HTR-8/SVneo (cell line): ENCODE measurements around the gene TSHR.
A peak's percentile ranks its signal among the peaks of the same experiment; 100 is the strongest.

ENCODE experiments used
- DNase-seq: peaks from one replicate; pipeline ENCODE4 v3.0.0; 2011; ENCODE audit warnings: low spot score, mixed read lengths; ENCODE audit not compliant: insufficient read length
- FAIRE-seq: peaks from 2 replicates; lab custom pipeline; 2011; peaks lifted over from hg19 to GRCh38; lab: Jason Lieb, UNC

Gene TSHR

DNA sequence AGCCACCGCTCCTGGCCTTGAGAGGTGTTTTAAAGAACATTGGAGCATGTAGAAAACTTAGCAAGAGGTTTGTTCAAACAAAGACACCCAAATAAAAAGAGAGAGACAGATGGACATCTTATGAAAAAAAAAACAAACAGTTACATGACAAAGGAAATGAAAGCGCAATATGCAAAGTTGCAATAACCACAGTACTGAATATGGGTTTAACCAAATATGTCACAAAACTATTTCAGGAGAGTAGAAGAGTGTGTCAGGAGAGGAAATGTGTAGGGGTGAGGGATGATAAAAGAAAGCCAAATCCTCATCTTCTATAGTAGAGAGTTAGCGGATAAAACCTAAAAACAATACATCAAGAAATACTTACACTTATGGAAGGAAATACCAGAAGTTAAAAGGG is 166.9 kb downstream of the TSHR start:
- no peak for FAIRE-seq
- no peak for DNase-seq

DNA sequence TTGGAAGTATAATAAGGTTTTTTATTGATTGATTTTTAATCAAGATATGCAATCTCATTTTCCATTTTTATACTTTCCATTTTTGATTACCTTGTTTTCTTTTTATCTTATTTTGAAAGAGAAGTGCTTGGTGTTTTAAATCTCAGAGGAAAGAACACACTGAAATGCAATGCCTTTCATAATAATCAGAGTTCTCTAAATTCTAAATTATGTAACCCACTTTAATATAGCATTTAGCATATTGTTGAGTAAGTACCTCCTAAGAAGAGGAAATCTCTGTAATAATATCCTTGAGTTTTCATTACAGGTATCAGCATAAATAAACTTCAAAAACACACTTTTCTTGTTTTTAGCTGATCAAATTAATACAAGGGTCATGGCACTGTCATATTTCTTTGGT is 168.4 kb downstream of the TSHR start:
- FAIRE-seq (no peak), DNase-seq (no peak)

DNA sequence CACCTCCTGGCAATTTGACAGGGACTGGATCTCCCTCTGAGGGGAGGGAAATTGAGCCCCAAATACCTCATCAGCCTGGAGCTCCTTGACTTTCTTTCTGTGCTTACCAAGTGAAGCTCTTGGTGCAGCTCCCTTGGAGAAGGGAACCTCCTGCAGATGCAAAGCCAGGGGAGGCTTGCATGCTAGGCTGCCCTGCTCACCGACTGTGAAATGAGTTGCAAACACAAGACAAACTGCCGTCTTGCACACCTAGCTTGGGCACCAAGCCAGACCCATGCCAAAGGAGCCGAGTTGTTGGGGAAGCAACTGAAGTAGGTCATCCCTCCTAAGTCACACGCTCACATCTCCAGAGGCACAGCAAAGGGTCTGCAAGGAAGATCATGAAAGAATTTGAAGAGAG is 170.1 kb downstream of the TSHR start:
- no peak for FAIRE-seq
- DNase-seq: no peak

DNA sequence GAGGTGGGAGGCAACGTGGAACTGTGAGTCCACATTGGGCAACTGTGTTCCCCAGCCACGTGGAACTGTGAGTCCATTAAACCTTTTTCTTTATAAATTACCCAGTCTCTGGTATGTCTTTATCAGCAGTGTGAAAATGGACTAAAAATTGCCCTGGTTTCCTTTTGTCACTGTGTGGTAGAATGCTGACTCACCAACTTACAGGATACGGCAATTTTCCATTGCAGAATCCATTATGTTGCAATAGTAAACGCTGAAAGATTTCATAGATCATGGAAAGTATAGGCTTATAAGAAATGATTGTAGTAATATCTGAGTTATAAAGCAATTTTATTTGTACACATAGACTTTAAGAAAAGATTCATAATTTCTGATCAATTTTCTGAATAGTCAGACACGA is 172.4 kb downstream of the TSHR start:
- DNase-seq: no peak
- FAIRE-seq: no peak

DNA sequence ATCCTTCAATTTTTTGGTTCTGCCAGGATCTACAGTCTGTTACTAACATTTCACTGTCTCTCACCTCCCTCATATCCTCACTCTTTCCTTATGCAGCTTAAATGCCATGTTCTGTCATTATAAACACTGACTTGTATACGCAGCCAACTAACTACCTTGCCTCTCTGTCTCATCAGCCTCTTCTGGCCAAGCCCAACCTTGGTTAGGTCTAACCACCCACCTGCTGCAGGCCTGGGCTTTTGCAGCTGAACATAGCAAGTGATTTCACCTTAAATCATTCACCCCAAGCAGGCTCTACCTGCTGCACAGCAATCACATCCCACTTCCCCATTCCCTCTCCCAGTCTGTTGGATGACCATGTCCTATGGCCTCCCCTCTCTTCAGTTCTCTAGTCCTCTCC is 173.8 kb downstream of the TSHR start:
- FAIRE-seq (no peak), DNase-seq (no peak)

DNA sequence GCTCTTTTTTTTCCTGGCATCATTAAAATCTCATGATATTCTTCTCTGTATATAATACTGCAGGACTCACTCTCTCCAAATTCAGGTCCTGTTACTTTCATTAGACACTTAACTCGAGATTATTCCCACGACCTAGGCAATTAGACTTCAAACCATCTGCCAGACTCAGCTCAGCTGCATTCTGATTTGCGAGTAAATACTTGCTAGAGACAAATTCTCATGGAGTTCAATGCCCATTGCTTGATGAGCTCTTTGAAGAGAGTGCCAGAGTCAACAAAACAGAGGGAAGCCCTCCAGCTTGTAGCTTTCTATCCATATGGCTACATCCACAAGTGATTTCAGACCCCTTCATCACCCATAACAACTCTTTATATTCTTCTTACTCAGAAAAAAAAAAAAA is 177.0 kb downstream of the TSHR start:
- DNase-seq: no peak
- FAIRE-seq: no peak

DNA sequence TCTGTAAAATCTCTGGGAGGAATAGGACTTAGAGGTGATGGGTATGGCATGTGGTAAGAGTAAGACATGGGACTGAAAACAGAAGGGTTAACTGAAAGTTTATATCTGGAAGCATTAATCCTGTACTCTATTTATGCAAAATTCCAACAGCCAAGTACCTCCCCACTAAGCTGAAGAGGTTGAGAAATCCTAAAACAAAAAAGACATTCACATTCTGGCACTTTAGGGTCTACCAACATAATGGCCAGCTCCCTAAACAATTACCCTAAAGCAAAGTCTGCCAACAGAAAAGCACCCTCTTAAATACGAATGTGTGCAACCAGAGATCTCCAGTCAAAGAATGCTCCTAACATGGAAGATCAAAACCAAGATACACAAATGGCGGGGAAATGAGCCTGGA is 178.0 kb downstream of the TSHR start:
- no peak for FAIRE-seq
- no peak for DNase-seq

DNA sequence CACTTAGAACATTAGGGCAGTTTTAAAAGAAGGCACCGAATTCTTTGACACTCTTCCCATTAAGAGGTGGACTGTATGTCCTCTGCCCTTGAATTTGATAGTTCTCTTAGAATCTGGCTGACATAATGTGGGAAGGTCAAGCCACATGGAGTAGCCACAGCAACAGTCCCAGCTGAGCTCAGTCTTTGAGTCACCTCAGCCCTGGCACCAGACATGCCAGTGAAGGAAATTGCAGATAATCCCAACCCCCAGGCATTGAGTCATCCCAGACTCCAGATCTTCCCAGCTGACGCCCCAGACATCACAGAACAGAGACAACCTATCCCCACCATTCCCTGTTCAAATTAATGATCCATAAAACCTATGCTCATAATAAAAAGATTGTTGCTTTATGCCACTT is 181.9 kb downstream of the TSHR start:
- peak; percentile 46 for DNase-seq
- no peak for FAIRE-seq

DNA sequence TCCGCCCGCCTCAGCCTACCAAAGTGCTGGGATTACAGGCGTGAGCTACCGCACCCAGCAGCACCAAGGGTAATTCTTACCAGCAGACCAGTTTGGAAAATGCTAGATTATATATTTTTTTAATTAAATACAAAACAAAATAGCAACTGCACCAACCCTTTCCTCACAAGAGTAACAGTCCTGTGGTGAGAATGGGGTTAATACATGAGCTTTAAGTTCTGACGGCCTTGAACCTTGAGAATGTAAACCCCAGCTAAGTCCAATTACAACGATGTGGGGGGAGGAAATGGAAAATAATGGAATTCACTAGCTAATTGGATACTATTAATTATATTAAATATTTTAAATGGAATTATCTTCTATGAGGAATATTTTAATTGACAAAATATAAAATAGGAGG is 183.0 kb downstream of the TSHR start:
- no peak for FAIRE-seq
- no peak for DNase-seq

DNA sequence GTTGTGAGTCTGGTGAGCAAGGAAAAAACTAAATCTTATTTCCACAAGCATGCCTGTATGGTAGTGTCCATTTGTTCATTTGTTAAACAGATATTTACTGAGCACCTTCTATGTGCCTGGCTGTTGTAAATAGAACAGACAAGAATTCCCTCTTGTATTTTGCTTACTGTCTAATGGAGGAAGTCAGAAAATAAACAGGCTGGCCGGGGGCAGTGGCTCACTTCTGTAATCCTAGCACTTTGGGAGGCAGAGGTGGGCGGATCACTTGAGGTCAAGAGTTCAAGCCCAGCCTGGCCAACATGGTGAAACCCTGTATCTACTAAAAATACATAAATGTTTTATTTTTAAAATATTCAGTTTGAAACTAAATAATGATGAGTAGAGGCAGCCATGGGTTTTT is 186.0 kb downstream of the TSHR start:
- no peak for DNase-seq
- FAIRE-seq: no peak

DNA sequence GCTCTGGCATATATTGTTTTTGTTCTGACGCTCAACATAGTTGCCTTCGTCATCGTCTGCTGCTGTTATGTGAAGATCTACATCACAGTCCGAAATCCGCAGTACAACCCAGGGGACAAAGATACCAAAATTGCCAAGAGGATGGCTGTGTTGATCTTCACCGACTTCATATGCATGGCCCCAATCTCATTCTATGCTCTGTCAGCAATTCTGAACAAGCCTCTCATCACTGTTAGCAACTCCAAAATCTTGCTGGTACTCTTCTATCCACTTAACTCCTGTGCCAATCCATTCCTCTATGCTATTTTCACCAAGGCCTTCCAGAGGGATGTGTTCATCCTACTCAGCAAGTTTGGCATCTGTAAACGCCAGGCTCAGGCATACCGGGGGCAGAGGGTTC is 188.4 kb downstream of the TSHR start:
- FAIRE-seq (no peak), DNase-seq (no peak)

DNA sequence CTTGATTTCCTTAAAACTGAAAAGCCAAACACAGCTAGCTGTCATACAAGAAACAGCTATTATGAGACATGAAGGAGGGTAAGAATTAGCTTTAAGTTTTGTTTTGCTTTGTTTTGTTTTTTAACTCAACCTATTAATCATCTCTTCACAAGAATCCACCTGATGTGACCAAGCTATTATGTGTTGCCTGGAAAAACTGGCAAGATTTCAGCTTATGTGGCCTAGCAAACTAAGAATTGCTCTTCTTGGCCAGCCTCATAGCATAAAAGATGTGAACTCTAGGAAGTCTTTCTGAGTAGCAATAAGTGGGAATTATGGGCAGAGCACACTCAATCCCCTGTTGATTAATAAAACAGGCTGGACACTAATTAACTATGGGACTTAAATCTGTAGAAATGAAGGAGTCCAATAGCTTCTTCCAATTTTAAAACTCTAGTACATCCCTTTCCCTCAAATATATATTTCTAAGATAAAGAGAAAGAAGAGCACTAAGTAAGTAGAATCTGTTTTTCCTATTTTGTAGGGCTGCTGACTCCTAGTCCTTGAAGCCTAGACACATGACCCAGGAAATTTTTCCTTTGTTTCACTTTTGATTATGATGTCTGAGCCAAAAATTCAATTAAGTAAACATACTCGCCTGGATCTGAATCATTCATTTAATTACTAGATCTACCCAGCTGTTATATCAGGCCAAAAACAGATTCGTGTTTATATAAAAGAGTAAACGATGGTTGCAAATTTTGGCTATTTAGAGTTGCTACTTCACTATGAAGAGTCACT is 189.6 kb downstream of the TSHR start:
- DNase-seq (no peak), FAIRE-seq (no peak)

DNA sequence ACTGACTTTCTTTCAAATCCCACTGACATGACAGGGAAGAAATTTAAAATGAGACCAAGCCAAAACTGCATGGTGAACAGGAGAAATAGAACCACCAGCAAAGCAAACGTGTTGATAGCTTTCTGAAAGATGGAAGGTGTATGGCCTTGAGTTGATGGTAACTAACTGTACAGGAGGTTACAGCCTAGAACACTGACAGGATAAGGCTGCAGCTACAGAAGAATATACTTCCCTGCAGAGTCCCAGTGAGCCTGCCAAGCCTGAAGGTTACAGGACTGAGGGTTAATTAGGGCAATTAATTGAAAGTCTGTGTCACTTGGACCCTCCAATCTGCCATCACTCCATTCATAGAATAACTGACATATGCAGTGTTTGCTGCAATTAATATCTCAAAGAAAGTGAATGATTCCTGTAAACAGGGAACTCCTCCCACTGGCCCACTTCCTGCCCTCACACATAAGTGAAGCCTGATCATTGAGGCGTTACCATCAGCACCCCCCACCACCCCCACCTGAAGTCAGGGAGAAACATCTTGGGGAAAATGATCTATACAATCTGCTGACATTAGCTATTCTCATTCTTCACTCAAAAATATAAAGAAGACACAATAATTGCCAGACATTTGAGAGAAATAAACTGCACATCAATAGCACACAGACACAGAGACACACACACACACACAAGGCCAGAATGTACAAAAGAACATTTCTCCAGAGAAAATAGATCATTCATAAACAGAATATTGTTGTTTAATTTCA is 191.9 kb downstream of the TSHR start:
- FAIRE-seq: no peak
- DNase-seq: no peak

DNA sequence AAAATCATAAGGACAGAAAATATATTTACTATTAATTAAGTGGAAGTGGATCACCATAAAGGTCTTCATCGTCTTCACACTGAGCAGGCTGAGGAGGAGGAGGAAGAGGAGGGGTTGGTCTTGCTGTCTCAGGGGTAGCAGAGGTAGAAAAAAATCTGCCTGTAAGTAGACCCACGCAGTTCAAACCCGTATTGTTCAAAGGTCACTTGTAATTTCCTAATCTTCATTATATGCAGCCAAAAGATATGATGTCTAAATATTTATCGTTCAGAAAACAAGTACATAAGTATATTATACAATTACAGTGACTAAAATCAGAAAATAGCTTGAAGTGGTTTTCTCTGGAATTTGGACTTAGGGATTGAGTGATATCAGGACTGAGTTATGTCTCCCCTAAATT is 193.2 kb downstream of the TSHR start:
- no peak for FAIRE-seq
- DNase-seq: no peak

DNA sequence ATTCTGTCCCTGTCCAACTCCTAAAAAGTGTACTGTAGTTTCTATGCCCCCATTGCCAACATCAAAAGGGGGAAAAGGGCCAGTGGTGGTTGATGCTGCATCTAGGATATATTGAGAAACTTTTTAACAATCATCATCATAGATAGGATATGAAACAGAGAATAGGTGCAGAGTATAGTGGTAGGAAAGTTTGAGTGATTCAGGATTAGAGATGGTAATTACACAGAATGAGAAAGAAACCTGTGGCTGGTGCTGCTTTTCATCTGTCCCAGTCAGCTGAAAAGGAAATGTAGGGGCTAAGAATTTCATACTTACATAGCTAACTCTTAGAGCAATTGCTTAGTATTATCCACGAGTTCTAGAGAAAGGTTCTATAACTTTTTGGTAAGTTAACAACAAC is 197.8 kb downstream of the TSHR start:
- DNase-seq (no peak), FAIRE-seq (no peak)

DNA sequence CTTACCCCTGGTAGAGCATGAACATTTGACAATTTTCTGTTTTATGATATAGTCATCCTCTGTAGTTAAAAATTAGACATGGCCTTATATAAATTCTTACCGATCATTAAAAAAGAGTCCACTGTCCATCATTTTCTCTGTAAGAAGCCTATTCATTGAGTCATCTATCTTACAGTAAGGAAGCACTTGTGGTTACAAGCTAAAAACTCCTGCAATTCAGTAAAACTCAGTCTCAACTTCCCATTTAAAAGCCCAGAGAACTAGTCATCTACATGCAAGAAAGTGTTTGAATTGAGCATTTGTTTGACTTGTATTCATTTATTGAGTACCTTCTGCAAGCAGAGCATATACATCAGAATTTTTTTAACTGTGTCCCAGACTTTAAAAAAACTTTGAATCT is 202.0 kb downstream of the TSHR start:
- DNase-seq: no peak
- no peak for FAIRE-seq

DNA sequence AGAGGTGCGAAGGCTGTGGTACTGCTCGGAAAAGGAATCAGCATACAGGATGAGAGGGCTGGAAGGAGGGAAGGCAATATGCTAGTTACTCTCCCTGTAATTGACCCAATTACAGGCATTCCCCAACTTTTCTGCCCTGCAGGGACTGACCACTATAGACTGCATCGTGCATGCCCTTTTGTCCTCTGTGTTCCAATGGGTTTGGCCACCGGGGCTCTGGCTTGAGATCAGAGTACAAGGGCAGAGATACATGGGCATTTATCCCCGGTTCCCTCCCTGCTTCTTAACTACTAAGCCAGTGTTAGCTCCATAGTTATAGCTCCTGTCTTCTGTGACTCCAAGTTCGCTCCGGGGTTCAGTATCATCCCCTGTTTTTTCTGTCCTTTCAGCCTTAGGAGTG is 205.7 kb downstream of the TSHR start:
- DNase-seq (no peak), FAIRE-seq (no peak)

DNA sequence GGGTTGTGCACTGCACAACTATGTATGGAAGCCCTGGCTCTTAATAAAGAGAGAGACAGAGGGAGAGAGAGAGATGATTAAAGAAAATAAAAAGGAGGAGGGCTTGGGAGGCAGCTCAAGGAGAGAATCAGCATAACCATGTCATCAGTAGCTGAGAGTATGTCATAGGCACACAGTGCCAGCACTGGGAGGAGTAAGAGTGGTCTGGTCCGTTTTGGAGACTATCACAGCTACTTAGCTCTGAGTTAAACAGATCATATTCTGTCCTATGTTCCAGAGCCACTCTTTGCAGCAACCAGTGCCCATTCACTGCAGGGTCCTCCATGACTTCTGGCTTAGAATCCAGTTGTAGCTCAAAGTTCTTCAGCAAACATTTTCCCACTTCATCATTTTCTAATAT is 206.3 kb downstream of the TSHR start:
- no peak for DNase-seq
- FAIRE-seq: no peak

DNA sequence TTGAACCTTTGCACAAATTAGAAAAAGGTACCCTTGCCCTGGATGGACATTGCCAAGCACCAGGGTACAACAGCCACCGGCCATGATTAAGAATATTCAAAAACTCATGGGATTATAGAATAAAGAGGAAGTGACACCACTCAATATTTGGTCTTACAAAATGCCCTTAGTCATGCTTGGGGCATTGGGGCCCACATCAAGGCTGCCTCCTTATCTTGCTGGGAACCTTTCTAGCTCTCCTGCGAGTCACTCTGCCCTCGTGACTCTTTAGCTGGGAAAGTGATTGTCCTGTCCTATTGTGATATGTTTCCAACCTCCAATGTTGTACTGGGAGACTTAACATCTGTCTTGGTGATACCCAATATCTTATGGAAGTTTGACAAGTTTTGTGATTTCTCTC is 207.5 kb downstream of the TSHR start:
- no peak for FAIRE-seq
- no peak for DNase-seq

DNA sequence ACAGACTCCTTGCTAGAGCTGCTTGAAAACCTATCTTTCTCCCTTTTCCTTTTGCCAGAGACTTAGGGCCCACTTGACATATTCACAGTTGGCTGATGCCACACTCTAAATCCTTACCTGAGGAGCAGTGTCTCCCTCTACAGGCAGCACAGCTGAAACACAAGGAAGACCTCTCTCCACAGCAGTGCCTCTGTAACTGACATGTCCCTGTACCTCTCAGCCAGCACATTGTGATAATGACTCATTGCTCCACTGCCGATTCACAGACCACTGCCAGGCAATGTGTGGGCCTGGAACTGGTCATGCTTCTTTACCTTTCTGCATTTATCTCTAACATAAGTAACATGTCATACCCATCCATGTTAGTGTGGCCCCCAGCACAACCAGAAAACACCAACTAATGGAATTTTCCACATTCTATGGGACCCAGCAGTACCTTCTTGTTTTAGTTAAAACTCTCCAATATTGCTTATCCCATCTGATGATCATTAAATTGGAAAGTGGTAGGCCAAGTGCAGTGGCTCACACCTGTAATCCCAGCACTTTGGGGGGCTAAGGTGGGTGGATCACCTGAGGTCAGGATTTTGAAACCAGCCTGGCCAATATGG is 208.8 kb downstream of the TSHR start:
- peak; percentile 96 for FAIRE-seq
- DNase-seq: peak; percentile 63

DNA sequence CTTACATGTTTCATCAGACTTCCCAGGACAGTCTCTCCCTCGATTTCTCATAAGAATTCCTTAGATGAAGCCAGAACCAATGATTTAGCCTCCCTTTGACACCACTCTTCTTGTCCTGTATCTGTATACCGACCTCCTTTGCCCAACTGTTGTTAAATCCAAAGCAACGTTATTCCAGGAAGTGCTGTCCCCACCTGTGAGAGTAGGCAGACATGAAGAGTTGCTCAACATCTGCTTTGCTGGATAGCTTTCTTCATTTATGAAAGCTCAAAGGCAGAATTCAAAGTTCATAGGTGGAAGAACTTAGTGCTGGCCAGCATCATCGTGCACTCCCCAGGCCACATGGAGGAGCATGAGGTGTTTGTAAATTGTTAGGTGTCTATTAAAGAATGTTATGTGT is 209.8 kb downstream of the TSHR start:
- no peak for DNase-seq

DNA sequence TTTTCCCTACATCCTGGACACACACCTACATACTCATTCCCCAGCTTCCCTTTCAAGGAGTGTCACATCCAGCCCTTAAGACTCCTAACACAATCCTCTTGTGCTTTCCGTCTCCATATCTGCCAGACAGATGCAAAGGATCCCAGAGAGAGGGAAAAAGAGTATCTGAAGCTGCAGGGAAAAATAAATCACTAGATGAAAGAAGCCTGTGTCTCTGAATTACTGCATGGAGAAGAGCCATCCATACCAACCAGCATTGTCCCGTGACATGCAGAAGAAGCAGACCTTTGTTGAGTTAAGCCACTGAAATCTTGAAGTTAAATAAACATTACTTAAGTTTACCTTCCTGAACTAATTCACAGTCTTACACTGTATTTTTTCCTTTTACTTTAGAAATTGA is 210.7 kb downstream of the TSHR start:
- no peak for DNase-seq
- no peak for FAIRE-seq

More for the DNA sequence above, 209.8 kb downstream of the TSHR start:
- FAIRE-seq: no peak
